ENCODE measurements around the gene PAMR1. TPM values are rescaled to one million over a fixed set of nuclear protein-coding genes. Genes with fewer than 3 reads are reported as not detected.

Gene PAMR1
- 0.18 and 0.56 TPM in 2 replicates for total RNA-seq

GRCh38 chr11:35525501-35526175 lies at the start of gene PAMR1:
TSS of gene PAMR1 (minus strand) at chr11:35525616. CDS start at chr11:35525585, 31 bp downstream.

GRCh38 chr11:35419184-35419829 lies 106.1 kb downstream of the PAMR1 start, which contains the start of gene SLC1A2:
TSS of gene SLC1A2 (minus strand) at chr11:35419558. CDS start at chr11:35418966, 592 bp downstream.

Other genes with a start within 250 kb of the PAMR1 start
- gene SLC1A2, start 106.1 kb downstream of the PAMR1 start, total RNA-seq, result under 0.01 TPM in 1 of 2 replicates, not detected in the other
- 20.5 and 26.0 TPM in 2 replicates for gene FJX1, start 92.8 kb upstream of the PAMR1 start, total RNA-seq
- 12.7 and 18.7 TPM in 2 replicates for gene TRIM44, start 137.2 kb upstream of the PAMR1 start, total RNA-seq